Neural cell (in vitro differentiated cells): Measurements from ENCODE around the gene C5orf46. TPM values are rescaled to one million over a fixed set of nuclear protein-coding genes. Genes with fewer than 3 reads are reported as not detected.

Experiments
- H2AFZ ChIP-seq: fragments of 200-600, 300-800 bp; sonication (generic), shearing (Covaris generic); 2 replicates; pipeline ENCODE4 v1.6.0; 2014; ENCODE audit warnings: low read depth, mild to moderate bottlenecking, antibody characterized with exemption, low read length, moderate library complexity
- H3F3A ChIP-seq: fragments of 200-600 bp; shearing (Covaris generic); 2 replicates; pipeline ENCODE4 v1.6.1; 2016; ENCODE audit warnings: mild to moderate bottlenecking, moderate library complexity, mixed read lengths, antibody characterized with exemption, low read length; ENCODE audit not compliant: insufficient read depth, poor library complexity, severe bottlenecking
- H3K27ac ChIP-seq: fragments of 200-600, 300-800 bp; sonication (generic), shearing (Covaris generic); 2 replicates; pipeline ENCODE4 v1.5.1; 2014; ENCODE audit warnings: mild to moderate bottlenecking, low read length, moderate library complexity
- H3K27me3 ChIP-seq: fragments of 300-800, 200-600 bp; sonication (generic), shearing (Covaris generic); 2 replicates; pipeline ENCODE4 v1.6.0; 2014; ENCODE audit warnings: mild to moderate bottlenecking, low read depth, low read length, moderate library complexity; ENCODE audit not compliant: insufficient read depth
- H3K36me3 ChIP-seq: fragments of 300-800, 200-600 bp; sonication (generic), shearing (Covaris generic); 2 replicates; pipeline ENCODE4 v1.5.1; 2014; ENCODE audit warnings: mild to moderate bottlenecking, antibody characterized with exemption, low read length, moderate library complexity; ENCODE audit not compliant: insufficient read depth
- H3K4me2 ChIP-seq: fragments of 300-800, 200-600 bp; sonication (generic), shearing (Covaris generic); 2 replicates; pipeline ENCODE4 v1.6.0; 2014; ENCODE audit warnings: mild to moderate bottlenecking, low read length
- H3K4me3 ChIP-seq: fragments of 300-800, 200-600 bp; sonication (generic), shearing (Covaris generic); 2 replicates; pipeline ENCODE4 v1.5.1; 2014; ENCODE audit warnings: mild to moderate bottlenecking, low read length, moderate library complexity
- H3K79me2 ChIP-seq: fragments of 200-600 bp; shearing (Covaris generic); replicated peaks from 2 replicates; pipeline ENCODE4 v1.6.0; 2014; ENCODE audit warnings: mild to moderate bottlenecking, low read length, moderate library complexity; ENCODE audit not compliant: insufficient read depth
- H3K9ac ChIP-seq: fragments of 300-800, 200-600 bp; sonication (generic), shearing (Covaris generic); 2 replicates; pipeline ENCODE4 v1.6.1; 2016; ENCODE audit warnings: mild to moderate bottlenecking, low read length, mixed read lengths
- H3K9me2 ChIP-seq: fragments of 200-600 bp; shearing (Covaris generic); 2 replicates; pipeline ENCODE4 v1.6.1; 2016; ENCODE audit warnings: mild to moderate bottlenecking, low read length, mixed read lengths; ENCODE audit not compliant: insufficient read depth
- H3K9me3 ChIP-seq: fragments of 200-600, 300-800 bp; sonication (generic), shearing (Covaris generic); 2 replicates; pipeline ENCODE4 v1.6.1; 2016; ENCODE audit warnings: mild to moderate bottlenecking, mixed run types, low read length, moderate library complexity, mixed read lengths
- H4K20me1 ChIP-seq: fragments of 200-600 bp; shearing (Covaris generic); 2 replicates; pipeline ENCODE4 v1.6.1; 2016; ENCODE audit warnings: mild to moderate bottlenecking, mixed run types; ENCODE audit not compliant: insufficient read depth
- EP300 ChIP-seq: fragments of 450-650 bp; conservative IDR thresholded peaks from 2 replicates; pipeline ENCODE4 v1.6.1; 2014; ENCODE audit warnings: antibody characterized with exemption, mild to moderate bottlenecking, moderate library complexity; ENCODE audit not compliant: poor library complexity, severe bottlenecking
- EZH2 ChIP-seq: fragments of 200-600, 300-800 bp; shearing (Covaris generic), sonication (generic); IDR thresholded peaks from 2 replicates; pipeline ENCODE4 v1.6.1; 2014; ENCODE audit warnings: antibody characterized with exemption, low read length, borderline replicate concordance, mild to moderate bottlenecking; ENCODE audit not compliant: insufficient read depth, poor library complexity, severe bottlenecking
- MXI1 ChIP-seq: fragments of 450-650 bp; conservative IDR thresholded peaks from 2 replicates; pipeline ENCODE4 v1.6.1; 2014; ENCODE audit warnings: antibody characterized with exemption, mild to moderate bottlenecking; ENCODE audit not compliant: poor library complexity, severe bottlenecking
- POLR2AphosphoS5 ChIP-seq: IDR thresholded peaks from 2 replicates; pipeline ENCODE4 v1.6.1; 2012
- RAD21 ChIP-seq: fragments of 450-650 bp; conservative IDR thresholded peaks from 2 replicates; pipeline ENCODE4 v1.6.1; 2014; ENCODE audit warnings: antibody characterized with exemption, mild to moderate bottlenecking, moderate library complexity
- SMC3 ChIP-seq: fragments of 450-650 bp; conservative IDR thresholded peaks from 2 replicates; pipeline ENCODE4 v1.6.1; 2014; ENCODE audit warnings: antibody characterized with exemption, mild to moderate bottlenecking, moderate library complexity; ENCODE audit not compliant: poor library complexity
- TAF1 ChIP-seq: IDR thresholded peaks from 2 replicates; pipeline ENCODE4 v1.6.1; 2012; ENCODE audit warnings: low read depth
- polyA plus RNA-seq: library from polyadenylated mRNA; depleted of rRNA; stranded (reverse); fragments of >200 nt; gene quantifications from 2 replicates; pipeline ENCODE4 v1.2.3, GENCODE V29; 2014
- TF ChIP-seq, protein P1 (sequence below): IDR thresholded peaks from 2 replicates; pipeline ENCODE4 v1.6.1; 2012; ENCODE audit warnings: borderline replicate concordance
- TF ChIP-seq, protein P2 (sequence below): fragments of 450-650 bp; IDR thresholded peaks from 2 replicates; pipeline ENCODE4 v1.5.1; 2014; ENCODE audit warnings: antibody characterized with exemption, mild to moderate bottlenecking, moderate library complexity; ENCODE audit not compliant: poor library complexity, severe bottlenecking

C5orf46 gene
- polyA plus RNA-seq, 1 donor from 2014 or later = not detected

DNA sequence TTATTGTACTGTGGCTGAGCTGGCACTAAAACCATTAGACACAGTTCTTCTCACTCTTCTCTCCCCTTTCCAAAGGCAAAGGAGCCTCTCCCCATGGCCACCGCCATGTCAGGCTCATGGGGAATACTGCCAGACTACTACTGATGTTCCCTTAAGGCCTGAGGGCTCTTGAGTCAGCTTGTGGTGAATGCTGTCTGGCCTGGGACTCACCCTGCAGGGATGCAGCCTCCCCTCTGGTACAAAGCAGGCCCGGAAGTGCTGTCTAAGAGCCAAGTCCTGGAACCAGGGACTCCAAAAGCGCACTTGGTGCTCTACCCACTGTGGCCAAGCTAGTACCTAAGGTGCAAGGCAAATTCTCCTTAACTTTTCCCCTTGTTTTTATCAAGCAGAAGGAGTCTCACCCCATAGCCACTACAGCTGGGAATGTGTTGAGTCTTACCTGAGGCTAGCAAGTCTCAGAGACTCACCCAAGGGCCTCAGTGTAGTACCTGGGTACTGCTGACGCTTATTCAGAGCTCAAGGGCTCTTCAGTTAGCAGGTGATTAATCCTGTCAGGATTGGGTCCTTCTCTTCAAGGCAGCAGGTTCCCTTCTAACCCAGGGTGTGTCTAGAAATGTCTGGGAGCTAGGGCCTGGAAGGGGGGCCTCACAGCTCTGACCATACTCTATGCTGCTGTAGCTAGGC is 33.2 kb upstream of the C5orf46 start:
- no peaks in the 10 kb centered on the region for H3K36me3 ChIP-seq

DNA sequence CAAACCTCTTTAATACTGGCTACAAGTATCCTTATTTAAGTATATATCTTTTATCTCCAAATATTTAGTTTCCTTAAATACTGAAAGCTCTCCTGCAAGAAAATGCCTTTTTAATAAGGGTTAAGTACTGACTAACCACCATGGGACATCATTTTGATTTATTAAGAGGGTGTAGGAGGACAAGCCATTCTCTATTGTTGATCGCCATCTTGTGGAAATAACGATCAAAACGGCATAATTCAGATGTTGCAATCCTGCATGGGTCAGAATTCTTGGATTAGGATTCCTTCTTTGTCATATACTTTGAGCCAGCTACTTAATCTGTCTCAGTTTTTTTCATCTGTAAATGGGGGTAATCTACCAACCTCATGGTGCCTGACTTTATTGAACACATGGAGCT is 28.7 kb upstream of the C5orf46 start:
- no peak overlapping the region for H3K27ac ChIP-seq
- H3K27me3 ChIP-seq = no peaks in the 10 kb centered on the region
- no peaks in the 10 kb centered on the region for H3K9me2 ChIP-seq
- no peaks in the 10 kb centered on the region for H3K79me2 ChIP-seq
- no peaks in the 10 kb centered on the region for H3K36me3 ChIP-seq
- H3K4me2 ChIP-seq = no peak overlapping the region
- H3K4me3 ChIP-seq = no peak overlapping the region
- no peak overlapping the region for H2AFZ ChIP-seq
- no peaks in the 10 kb centered on the region for H3K9me3 ChIP-seq
- peak; percentile 76 for TF ChIP-seq RAD21
- TF ChIP-seq, protein P1, sequence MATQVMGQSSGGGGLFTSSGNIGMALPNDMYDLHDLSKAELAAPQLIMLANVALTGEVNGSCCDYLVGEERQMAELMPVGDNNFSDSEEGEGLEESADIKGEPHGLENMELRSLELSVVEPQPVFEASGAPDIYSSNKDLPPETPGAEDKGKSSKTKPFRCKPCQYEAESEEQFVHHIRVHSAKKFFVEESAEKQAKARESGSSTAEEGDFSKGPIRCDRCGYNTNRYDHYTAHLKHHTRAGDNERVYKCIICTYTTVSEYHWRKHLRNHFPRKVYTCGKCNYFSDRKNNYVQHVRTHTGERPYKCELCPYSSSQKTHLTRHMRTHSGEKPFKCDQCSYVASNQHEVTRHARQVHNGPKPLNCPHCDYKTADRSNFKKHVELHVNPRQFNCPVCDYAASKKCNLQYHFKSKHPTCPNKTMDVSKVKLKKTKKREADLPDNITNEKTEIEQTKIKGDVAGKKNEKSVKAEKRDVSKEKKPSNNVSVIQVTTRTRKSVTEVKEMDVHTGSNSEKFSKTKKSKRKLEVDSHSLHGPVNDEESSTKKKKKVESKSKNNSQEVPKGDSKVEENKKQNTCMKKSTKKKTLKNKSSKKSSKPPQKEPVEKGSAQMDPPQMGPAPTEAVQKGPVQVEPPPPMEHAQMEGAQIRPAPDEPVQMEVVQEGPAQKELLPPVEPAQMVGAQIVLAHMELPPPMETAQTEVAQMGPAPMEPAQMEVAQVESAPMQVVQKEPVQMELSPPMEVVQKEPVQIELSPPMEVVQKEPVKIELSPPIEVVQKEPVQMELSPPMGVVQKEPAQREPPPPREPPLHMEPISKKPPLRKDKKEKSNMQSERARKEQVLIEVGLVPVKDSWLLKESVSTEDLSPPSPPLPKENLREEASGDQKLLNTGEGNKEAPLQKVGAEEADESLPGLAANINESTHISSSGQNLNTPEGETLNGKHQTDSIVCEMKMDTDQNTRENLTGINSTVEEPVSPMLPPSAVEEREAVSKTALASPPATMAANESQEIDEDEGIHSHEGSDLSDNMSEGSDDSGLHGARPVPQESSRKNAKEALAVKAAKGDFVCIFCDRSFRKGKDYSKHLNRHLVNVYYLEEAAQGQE = no peak
- TF ChIP-seq, protein P2, sequence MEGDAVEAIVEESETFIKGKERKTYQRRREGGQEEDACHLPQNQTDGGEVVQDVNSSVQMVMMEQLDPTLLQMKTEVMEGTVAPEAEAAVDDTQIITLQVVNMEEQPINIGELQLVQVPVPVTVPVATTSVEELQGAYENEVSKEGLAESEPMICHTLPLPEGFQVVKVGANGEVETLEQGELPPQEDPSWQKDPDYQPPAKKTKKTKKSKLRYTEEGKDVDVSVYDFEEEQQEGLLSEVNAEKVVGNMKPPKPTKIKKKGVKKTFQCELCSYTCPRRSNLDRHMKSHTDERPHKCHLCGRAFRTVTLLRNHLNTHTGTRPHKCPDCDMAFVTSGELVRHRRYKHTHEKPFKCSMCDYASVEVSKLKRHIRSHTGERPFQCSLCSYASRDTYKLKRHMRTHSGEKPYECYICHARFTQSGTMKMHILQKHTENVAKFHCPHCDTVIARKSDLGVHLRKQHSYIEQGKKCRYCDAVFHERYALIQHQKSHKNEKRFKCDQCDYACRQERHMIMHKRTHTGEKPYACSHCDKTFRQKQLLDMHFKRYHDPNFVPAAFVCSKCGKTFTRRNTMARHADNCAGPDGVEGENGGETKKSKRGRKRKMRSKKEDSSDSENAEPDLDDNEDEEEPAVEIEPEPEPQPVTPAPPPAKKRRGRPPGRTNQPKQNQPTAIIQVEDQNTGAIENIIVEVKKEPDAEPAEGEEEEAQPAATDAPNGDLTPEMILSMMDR = peak; percentile 71
- TF ChIP-seq POLR2AphosphoS5 = no peak
- no peak for TF ChIP-seq TAF1
- peak; percentile 76 for TF ChIP-seq SMC3
- no peak for TF ChIP-seq MXI1
- TF ChIP-seq EZH2 = no peak
- TF ChIP-seq EP300 = no peak
- H3F3A ChIP-seq = no peaks in the 10 kb centered on the region
- H3K9ac ChIP-seq = no peak overlapping the region
- H4K20me1 ChIP-seq = no peaks in the 10 kb centered on the region

More for the DNA sequence above, 33.2 kb upstream of the C5orf46 start:
- Histone ChIP-seq H3K9me2 (no peaks in the 10 kb centered on the region), H3K27ac (no peak overlapping the region), H3K9me3 (no peaks in the 10 kb centered on the region), H3K27me3 (no peaks in the 10 kb centered on the region), H3K9ac (no peak overlapping the region), H2AFZ (no peak overlapping the region), H4K20me1 (no peaks in the 10 kb centered on the region), H3F3A (no peaks in the 10 kb centered on the region), H3K79me2 (no peaks in the 10 kb centered on the region), H3K4me2 (no peak overlapping the region), H3K4me3 (no peak overlapping the region)
- TF ChIP-seq, protein P1 = no peak
- TF ChIP-seq TAF1 (no peak), EZH2 (no peak), MXI1 (no peak), EP300 (no peak), POLR2AphosphoS5 (no peak), RAD21 (no peak), SMC3 (no peak)
- TF ChIP-seq, protein P2 = no peak
